Measurements from ENCODE around the gene ATXN7L1. TPM values are rescaled to one million over a fixed set of nuclear protein-coding genes. Genes with fewer than 3 reads are reported as not detected.

The ATXN7L1 gene
- total RNA-seq, 1 donor from 2014 or later = 20.6 TPM

DNA sequence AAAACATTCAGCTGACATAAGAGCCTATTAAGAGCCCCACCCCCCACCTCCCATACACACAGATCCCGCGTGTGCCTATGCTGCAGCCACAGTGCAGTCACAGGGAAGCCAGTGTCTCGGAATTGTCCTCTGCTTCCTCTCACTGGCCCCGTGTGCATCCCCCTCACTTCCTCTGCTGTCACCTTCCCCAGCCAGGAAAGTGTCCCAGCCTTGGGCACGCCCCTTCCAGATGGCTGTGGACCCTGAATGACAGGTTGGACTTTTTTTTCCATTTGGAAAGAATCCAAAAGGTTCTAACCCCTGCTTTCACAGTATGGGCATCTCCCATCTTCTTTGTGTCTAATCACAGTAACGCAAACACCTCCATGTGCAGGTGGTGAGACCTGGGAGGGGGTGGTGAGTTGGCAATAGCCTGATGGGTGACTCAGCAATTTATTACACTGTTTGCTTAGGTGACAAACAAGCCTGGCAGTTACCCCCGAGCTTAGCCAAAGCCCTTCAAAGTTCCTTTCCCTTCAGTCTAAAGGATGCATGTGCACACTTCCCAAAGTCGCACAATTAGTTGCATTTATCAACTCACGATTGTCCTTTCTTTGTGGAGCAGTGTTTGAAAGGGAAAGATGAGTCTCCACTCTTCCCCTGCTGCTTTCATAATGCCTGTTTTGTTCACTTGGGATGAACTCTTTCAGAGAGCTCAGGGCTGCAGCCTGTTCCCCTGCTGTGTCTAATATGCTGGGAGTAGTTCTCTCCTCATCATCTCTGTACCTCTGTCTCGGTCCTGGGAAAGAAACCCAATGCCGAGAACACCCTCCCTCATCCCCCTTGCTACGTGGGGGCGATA lies 227.6 kb downstream of the ATXN7L1 start:
- H3K36me3 Mint-ChIP-seq (ENCODE audit: unreplicated experiment) = no peaks in the 10 kb centered on the region
- no peak for TF ChIP-seq CTCF (IDR thresholded peaks at IDR 0.05; ENCODE audit: partially characterized antibody, unreplicated experiment)
- peaks cover 41% of the 10 kb centered on the region for H3K4me1 Mint-ChIP-seq (ENCODE audit: low read depth, unreplicated experiment)
- H3K27me3 Mint-ChIP-seq (ENCODE audit: unreplicated experiment) = peaks cover 14% of the 10 kb centered on the region
- peak overlapping the region; percentile 5 for H3K27ac Mint-ChIP-seq (ENCODE audit: unreplicated experiment)
- no peak for DNase-seq
- peak overlapping the region; percentile 34 for H3K4me3 Mint-ChIP-seq (ENCODE audit: unreplicated experiment)
- peaks cover 4% of the 10 kb centered on the region for H3K9me3 Mint-ChIP-seq (ENCODE audit: unreplicated experiment)

DNA sequence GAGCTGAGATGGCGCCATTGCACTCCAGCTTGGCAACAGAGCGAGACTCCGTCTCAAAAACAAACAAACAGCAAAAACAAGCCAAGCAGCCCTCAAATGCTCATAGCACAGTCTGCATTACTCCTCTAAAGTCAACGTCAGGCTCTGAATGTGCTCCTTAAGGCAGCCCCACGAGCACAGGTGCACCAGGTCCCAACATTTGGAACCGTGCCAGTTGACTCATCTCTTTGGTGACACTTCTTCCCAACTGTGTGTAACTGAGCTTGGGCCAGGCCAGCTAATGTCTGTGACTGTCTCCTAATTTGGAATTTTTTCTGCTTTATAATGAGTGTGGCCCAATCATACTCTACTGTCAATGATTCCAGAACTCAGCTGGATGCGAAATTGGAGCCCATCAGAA lies 228.8 kb downstream of the ATXN7L1 start:
- Mint-ChIP-seq H3K27ac (ENCODE audit: unreplicated experiment) (no peak overlapping the region), H3K27me3 (ENCODE audit: unreplicated experiment) (peaks cover 14% of the 10 kb centered on the region), H3K4me3 (ENCODE audit: unreplicated experiment) (no peak overlapping the region), H3K4me1 (ENCODE audit: low read depth, unreplicated experiment) (peaks cover 43% of the 10 kb centered on the region), H3K36me3 (ENCODE audit: unreplicated experiment) (no peaks in the 10 kb centered on the region), H3K9me3 (ENCODE audit: unreplicated experiment) (peaks cover 2% of the 10 kb centered on the region)
- TF ChIP-seq CTCF (IDR thresholded peaks at IDR 0.05; ENCODE audit: partially characterized antibody, unreplicated experiment) = no peak
- DNase-seq = no peak

GRCh38 chr7:105644937-105645336 lies 231.5 kb downstream of the ATXN7L1 start:
- no peak for TF ChIP-seq CTCF (IDR thresholded peaks at IDR 0.05; ENCODE audit: partially characterized antibody, unreplicated experiment)
- Mint-ChIP-seq H3K4me3 (ENCODE audit: unreplicated experiment) (no peak overlapping the region), H3K36me3 (ENCODE audit: unreplicated experiment) (no peaks in the 10 kb centered on the region), H3K27ac (ENCODE audit: unreplicated experiment) (no peak overlapping the region), H3K27me3 (ENCODE audit: unreplicated experiment) (peaks cover 8% of the 10 kb centered on the region), H3K4me1 (ENCODE audit: low read depth, unreplicated experiment) (peaks cover 51% of the 10 kb centered on the region), H3K9me3 (ENCODE audit: unreplicated experiment) (no peaks in the 10 kb centered on the region)
- no peak for DNase-seq

GRCh38 chr7:105643851-105644250 lies 232.5 kb downstream of the ATXN7L1 start:
- Mint-ChIP-seq H3K27me3 (ENCODE audit: unreplicated experiment) (peaks cover 6% of the 10 kb centered on the region), H3K27ac (ENCODE audit: unreplicated experiment) (peak overlapping the region; percentile 55), H3K4me3 (ENCODE audit: unreplicated experiment) (peak overlapping the region; percentile 9), H3K4me1 (ENCODE audit: low read depth, unreplicated experiment) (peaks cover 51% of the 10 kb centered on the region), H3K36me3 (ENCODE audit: unreplicated experiment) (no peaks in the 10 kb centered on the region), H3K9me3 (ENCODE audit: unreplicated experiment) (no peaks in the 10 kb centered on the region)
- DNase-seq = no peak
- no peak for TF ChIP-seq CTCF (IDR thresholded peaks at IDR 0.05; ENCODE audit: partially characterized antibody, unreplicated experiment)

DNA sequence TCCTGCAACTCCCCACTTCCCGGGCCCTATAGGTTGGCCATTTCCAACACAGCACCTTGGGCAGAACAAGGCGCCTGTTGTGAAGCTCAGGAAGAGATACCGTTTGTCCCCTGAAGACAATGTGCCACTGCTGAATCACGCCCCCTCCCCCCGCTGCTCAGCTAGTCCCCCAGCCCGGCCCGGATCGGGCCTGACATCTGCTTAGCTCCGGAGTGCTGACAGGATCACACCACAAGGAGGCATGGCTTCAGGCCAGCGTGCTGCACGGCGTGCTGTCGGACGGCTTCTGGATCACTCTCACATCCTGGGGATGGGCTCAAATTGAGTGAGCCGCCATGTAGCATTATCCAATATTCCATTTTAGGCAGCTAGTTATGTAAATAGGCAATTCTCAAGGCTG lies 233.0 kb downstream of the ATXN7L1 start:
- Mint-ChIP-seq H3K9me3 (ENCODE audit: unreplicated experiment) (no peaks in the 10 kb centered on the region), H3K36me3 (ENCODE audit: unreplicated experiment) (no peaks in the 10 kb centered on the region), H3K27me3 (ENCODE audit: unreplicated experiment) (peaks cover 6% of the 10 kb centered on the region), H3K4me1 (ENCODE audit: low read depth, unreplicated experiment) (peaks cover 49% of the 10 kb centered on the region), H3K27ac (ENCODE audit: unreplicated experiment) (peak overlapping the region; percentile 14), H3K4me3 (ENCODE audit: unreplicated experiment) (no peak overlapping the region)
- peak; percentile 50 for TF ChIP-seq CTCF (IDR thresholded peaks at IDR 0.05; ENCODE audit: partially characterized antibody, unreplicated experiment)
- peak; percentile 82 for DNase-seq
